Anterior cingulate cortex (tissue), 58 donors: ENCODE measurements around the gene CADPS2.

Experiments
- DNase-seq, 58 donors: peaks; one replicate each; lab custom pipeline; 2025; lab: John Stamatoyannopoulos, UW

Gene CADPS2

DNA sequence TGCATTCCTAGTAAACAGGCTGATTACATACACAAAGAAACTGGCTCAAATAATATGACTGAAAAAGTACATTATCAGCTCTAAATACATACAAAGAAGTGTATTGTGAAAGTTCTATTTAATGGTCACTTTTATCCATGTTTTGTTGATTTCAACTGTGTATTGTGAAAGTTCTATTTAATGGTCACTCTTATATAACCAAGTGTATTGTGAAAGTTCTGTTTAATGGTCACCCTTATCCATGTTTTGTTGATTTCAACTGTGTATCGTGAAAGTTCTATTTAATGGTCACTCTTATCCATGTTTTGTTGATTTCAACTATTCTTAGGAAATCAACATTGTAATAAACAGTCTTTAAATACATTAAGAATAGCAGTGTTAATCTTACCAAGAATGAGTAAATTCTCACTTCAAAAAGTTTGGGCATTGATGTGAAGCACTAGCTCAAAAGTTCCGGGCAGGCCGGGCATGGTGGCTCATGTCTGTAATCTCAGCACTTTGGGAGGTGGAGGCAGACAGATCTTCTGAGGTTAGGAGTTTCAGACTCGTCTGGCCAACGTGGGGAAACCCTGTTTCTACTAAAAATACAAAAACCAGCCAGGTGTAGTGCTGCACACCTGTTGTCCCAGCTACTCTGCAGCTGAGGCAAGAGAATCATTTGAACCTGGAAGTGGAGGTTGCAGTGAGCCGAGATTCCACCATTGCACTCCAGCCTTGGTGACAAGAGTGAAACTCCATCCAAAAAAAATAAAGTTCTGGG lies 546.9 kb downstream of the CADPS2 start:
- DNase-seq: no peak

DNA sequence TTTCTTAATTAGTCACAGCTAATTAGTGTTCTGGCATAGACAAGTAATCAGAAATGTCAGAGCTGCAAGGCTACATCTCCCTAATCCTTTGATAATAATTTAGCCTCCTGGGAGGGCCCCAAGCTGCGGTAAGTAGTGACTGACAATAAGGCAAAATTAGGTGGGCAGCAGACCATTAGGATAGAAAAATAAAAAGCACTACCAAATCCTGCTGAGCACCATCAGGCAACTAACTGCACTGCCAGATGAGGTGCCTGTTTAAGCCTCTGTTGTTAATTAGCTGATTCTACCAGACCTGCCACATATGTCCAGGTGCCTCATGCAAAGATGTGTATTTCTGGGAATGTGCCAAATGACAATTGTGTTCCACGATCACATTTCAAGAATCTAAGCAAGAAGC lies 549.2 kb downstream of the CADPS2 start:
- no peak for DNase-seq

DNA sequence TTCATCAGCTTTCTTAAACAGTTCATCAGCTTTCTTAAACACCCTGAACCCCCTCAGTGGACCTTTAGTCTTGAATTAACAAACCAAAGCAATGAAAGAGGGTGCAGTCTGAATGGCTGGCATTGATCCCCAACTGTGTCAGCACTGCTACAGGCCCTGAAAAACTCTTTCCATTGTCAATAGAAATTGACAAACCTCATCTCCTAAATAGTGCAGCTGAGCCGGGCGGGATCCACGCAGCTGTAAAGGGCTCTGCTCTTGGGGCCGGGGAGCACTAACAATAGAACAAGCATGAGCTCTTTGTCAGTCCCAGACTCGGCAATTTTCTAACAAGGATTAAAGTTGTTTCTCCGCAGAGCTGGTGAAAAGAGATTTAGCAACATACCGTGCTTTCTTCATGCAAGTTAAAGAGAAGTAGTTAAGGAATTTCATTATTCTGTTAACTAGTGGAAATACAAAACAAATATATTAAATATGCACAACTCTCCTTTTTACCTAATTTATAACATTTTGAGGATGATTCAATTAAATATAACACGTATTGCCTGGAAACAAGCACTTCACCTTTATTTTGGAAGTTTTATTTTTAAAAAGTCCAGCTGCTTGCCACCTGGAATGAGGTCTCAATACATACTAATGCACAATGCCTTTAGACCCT lies 557.0 kb downstream of the CADPS2 start:
- no peak for DNase-seq

DNA sequence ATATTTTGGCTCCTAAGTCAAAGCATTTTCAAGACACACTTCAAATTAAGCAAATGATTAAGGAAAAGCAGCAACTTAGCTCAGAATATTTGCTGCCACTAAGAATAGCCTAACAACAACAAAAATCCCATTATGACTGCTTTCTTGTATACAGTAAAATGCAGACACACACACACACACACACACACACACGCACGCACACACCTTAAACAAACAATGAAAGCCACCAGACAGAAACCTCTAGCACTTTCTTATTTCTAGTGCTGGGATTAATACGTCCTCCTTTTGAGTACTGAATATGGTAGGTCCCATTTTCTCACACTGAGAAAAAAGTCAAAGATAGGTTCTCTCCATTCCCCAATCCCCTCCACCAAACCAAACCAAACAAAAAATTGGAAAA lies 558.3 kb downstream of the CADPS2 start:
- no peak for DNase-seq

DNA sequence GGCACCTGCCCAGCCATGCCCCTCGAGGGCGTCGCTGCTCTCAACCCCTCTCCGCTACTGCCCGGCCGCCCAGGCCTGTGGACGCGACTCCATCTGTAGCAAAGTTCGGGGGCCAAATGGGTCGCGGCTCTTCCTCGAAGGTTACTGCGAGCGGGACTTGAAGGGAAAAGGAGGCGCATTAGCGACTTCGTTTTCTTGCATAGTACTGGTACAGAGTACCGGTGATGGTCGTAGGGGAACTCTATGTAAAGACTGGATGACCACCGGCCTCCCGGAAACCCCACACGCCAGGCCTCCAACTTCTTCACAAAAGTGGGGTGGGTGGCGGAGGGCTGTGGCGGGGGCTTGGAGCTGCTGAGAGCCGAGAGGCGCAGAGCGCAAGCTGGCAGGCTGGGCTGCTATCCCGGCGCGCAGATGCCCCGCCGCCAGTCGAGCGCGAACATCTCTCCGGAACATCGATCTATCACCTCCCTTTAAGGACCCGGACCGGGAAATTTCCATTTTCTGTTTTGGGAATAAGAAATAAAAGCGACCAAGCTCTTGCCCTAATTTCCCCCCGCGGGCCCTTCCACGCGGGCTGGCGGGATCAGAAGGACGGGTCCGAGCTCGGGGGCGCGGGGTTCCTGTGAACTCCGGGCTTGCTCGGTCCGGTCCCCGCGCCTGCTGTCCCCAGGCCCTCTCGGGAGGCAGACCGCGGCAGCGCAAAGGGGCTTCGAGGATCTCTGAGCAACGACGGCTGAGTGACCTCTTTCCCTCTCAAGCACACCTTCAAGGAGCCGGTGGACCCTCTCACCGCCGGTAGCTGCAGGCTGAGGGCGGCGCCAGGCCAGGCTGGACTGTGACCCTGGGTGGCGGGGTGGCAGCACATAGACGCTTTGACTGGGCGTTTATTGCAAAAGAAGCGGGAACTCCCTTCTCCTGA lies 569.5 kb downstream of the CADPS2 start:
- no peak for DNase-seq

DNA sequence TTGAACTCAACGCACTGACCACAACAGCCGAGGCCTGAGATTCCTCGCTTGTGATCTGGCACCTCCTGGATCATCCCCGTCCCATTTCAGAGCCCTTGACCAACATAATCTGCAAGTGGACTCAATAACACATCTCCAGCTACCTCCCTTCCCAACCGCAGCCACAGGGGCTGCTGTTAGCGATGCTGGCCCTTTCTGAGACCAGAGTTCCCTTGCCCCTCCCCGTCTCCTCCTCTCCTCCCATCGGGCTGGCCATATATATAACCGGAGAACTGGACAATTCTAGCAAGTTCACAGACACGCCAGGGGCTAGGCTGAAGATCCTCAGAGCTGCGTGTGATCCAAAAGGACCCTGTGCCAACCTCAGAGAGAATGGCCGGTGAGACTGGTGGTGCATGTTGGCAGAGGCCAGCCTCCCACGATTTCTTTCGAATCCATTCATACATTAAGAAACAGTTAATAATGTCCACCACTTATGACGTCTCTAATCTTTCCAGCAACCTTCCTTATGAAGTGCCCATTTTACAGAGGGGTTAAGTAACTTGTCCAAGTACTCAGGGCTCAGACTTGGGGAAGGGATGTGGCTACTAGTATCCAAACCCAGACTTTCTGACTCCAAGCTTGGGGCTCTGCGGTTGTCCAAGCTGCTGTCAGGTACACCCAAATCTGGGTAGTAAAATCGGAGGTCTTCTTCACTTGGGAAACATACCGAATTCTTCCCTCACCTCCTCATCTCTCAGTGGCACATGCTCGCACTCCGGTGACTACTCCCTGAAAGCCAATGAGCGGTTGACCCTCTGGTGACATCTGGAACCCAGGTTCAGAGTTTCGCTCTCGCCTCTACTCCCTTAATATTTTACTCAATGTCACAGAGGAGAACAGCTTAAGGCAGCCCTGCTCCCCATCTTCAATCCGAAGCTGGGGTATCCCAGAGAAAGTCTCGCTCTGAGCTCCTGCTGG lies 570.5 kb downstream of the CADPS2 start:
- no peak for DNase-seq

DNA sequence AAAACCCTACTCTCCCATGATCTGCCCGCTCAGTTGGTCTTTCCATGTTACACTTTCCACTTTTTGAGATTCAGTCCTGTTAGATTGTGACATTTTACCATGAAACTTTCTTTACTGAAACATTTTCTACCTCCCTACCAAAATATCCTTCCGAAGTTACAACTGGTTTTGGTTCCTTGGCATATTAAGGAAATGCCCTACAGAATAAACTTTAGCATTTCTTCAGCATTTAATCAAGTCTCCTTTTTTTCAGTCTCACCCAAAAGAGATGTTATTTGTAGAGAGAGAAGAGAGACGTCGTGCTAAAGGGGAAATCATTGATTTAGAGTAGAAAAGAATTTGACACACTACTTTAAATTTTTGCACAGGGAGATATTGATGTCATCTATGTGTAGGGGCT lies 572.0 kb downstream of the CADPS2 start:
- DNase-seq: no peak

DNA sequence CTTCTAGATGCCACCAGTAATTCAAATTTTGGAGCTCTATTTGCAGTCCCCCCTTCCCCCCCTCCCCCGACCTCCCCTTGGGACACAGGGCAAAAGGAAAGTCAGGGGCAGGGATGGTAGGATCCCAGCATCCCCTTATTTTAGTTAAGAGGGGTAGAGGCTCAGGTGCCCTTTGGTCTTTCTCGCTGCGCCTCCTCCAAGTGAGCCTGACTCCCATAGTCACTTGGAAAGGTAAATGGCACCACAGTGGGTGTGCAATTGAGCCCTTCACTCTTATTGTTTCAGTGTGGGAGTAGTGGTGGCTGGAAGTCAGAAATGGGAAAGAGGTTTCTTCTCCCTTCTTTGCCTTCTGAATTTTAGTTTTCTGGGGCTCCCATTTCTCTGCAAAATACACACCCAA lies 573.5 kb downstream of the CADPS2 start:
- no peak for DNase-seq

DNA sequence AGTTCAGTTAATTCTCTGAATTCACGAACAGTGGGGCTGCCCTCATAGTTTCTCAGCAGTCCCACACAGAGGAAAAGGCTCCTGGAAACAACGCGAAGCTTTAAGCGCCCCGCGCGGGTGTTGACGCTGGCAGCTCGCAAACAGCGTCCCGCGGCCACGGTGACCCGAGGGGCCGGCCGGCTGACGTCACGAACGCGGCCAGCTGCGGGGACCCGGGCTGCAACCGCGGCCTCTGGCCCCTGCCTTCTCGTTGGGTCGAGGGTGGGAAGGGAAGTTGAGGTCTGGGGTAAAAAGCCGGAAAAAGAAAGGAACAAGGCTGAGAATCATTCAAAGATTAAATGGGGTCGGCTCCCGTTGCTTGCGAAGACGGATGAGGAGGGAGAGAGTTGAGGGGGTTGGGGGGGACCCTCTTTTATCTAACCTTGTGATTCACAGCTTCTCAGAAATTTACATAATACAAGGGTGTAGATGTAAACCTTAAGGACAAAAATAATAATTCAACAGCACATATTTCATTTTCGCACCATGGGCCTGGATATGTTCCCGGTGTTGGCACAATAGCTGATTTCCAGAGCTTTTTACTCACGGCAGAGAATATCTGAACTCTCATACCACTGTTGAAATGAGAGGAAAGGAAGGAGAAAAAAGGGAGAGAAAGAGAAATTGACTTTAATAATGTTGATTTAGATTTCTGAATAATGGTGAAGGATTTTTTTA lies 574.4 kb downstream of the CADPS2 start:
- no peak for DNase-seq

DNA sequence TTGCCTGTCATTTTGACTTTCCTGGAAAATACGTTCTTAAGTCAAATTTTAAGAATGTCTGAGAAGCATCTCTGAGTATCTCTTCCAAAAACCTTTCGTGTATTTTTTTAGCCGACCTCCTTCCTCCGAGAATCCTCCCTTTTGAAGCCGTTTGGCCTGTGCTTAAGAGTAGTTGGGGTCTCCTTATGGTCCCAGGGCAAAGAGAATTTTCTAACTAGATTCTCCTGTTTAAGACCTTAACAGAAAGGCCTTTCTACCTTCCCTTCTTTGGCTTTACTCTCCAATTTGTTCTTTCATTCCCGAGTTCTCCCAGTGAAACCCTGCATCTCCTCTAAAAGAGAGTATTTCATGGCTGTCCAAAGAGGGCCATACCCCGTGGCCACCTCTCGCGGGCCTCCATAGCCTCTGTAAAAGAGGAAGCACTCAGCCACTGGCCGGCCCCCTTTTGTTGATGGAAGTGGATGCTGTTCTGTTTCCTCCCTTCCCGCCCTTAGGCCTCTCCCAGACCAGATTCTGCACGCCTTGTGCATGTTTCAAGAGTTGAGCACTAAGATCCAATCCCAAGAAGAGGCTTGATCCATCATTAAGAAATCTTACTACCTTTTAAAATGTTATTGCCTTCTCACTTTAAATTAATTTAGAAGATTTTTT lies 575.1 kb downstream of the CADPS2 start:
- DNase-seq: no peak

DNA sequence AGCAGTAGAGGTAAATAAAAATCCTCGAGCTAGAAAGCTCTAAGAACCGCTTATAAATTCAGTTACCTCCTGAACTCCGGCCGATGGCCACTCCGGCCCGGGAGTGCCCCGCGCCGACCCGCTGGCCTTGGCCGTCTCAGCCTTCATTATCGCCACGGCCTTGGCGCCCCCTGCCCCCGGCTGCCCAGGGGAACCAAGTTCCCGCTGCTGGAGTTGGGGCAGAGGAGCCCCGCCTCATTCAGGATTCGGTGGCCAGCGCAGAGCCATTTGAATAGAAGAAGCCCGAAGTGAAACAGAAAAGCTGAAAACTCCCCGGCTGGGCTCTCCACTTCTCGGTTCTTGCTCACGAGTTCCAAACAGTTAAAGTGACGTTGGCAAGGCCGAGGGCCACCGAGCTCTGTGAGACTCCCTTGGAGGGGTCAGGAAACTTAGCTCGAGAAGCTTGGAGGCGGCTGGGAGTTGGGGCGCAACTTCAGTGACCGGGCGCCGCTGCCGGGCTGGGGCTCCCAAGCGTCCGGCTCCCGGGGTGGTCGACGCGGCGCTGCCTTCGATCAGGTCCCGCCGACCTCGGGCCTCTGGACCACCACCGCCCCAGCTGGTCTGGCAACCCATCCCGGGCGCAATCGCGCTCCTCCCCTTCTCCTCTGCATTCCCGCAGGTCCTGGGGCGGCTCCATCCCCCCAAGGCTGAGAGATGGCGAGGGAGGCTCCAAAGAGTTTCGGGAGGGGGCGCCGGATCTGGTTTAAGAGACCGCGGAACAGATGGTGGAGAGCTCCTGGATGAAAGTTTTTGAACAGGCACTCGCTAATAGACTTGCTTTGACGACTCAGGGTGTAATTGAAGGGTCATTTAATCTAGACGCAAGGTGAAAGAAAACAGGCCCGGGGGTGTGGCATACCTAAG lies 575.9 kb downstream of the CADPS2 start:
- no peak for DNase-seq

DNA sequence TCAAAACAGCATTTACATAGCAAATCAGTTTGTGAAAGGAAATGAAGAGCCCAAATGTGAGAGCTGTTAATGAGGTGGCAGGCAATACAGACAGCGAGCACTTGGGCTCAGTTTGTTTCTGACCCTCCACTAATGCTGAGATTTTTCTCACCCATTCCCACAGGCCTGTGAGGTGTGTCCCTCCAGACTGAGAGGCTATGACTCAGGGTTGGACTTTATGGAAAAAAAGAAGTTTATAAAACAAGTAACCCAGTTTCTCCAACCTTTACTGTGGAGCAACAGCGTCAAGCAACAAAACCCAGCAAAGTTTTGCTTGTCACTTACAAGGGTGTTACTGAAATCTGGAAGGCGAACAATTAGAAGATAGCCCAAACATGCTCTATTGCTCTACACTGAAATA lies 576.8 kb downstream of the CADPS2 start:
- DNase-seq: no peak

DNA sequence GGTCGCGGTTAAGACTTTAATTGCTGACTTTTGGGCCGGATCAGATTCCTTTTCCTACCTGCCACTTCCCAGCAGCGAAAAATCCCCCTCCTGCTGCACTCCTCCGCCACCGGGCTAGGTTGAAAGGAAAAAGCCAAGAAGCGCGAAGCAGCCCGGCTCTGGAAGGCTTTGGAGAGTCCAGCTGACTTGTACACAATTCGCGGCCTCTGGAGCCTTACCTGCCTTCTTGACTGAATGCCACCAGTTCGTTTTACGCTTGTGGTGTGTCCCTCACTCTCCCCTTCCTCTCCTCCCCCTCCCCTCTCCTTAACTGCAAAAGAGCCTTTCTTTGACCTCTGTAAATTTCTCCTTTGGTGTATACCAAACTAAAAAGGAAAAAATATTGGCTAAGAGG lies 579.0 kb downstream of the CADPS2 start:
- no peak for DNase-seq

DNA sequence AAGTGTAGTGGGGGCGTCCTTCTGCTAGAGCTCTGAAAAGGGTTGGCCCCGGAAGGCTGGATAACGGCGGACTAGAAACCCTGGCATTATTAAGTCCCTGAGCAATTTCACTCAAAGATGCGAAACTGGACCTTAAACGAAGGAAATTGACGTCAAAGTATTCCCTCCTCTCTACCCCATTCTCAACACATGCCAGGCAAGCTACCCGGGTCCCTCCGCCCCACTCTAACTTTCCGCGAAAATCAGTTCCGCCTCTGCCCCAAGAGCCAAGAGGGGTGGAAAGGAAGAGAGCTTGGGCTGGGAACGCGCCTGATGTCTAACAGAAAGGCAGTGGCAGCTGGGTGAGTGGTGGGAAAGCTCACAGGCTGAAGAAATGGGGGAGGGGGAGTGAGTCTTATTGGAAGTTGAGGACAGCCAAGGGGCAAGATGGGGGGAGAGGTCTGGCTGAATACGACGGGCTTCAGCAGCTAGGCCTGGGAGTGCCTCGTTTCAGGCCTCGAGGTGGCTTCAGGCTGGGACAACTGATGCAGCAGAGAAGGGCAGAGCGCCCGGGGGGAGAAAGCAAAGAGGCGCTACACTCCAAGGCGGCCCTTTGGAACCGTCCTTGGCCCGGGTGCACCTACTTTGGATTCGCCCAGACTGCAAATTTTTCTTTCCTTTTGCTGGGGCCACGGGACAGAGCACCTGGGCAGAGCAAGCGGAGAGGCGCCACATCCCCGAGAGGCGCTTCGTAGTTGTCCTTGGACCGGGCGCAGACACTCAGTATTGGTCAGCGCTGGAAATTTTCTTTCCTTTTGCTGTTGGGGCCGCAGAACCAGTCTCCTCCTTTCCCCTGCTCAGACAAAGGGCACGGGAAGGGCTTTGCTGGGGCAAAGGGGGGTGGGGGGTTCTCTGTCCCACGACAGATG lies 579.7 kb downstream of the CADPS2 start:
- DNase-seq: no peak

DNA sequence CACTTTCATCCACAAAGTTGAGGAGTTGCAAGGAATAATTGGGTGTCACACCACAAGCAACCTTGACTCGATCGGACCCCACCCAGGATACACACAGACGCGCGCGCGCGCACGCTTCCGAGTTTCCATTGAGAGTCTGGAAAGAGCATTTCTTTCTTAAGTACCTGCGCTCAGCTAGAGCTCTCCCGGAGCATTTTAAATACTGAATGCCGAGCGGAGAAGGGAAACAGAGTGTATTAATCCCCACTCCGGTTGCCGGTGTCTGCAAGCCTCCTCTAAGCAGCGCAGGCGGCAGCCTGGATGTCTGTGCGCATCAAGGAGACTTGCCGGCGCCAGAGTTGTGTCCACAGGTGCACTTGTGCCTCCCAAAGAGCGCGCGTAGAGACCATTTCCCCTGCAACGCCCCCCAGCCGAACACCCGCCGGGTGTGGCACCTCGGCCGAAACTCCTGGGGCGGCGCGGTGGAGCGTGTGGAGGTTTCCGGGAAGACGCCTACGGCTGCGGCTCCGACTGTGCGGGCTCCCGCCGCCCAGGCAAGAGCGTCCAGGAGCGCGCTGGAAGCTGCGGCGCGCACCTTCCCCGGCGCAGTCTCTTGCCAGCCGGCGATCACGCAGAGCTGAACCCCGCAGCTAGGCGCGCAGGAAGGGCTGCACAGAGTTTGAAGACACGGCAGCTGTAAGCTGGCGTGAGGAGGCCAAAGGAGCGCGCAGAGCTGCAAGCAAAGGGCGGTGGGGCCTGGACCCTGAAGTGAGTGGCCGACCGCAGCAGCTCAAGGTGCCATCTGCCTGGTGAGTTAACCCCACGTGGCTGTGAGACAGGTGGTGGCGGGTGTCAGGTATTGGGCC lies 580.6 kb downstream of the CADPS2 start:
- no peak for DNase-seq

DNA sequence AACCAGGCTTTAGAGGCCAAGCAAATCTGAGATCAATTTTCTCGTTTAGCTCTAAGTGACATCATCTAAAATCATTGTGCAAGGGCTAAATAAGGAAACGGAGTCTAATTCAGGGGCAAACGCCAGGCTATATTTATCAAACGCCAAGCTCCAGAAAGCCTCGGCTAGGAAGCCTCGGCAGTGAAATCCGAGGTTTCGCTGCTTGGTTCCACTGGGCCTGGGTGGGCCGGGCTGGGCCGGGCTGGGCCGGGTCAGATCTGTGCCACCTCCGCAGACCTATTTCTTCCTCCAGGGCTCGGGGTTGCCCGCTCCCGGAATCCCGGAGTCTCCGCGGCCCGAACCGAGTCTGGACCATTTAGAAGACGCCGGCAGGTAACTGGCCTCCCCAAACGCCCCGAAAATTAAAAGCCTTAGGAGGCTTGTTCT lies 581.3 kb downstream of the CADPS2 start:
- no peak for DNase-seq
